Measurements from ENCODE around the gene TRAPPC14. TPM values are rescaled to one million over a fixed set of nuclear protein-coding genes. Genes with fewer than 3 reads are reported as not detected.
A peak's percentile ranks its signal among the peaks of the same experiment; 100 is the strongest.
"Not testable (repeated sequence)": the region's sequence is repeated elsewhere in the genome, so short reads cannot be mapped to it uniquely, and the experiment has no call there.

TRAPPC14 gene
- total and polyA plus RNA-seq, 2 donors from 2014 or later = 14.8 to 27.1 TPM

DNA sequence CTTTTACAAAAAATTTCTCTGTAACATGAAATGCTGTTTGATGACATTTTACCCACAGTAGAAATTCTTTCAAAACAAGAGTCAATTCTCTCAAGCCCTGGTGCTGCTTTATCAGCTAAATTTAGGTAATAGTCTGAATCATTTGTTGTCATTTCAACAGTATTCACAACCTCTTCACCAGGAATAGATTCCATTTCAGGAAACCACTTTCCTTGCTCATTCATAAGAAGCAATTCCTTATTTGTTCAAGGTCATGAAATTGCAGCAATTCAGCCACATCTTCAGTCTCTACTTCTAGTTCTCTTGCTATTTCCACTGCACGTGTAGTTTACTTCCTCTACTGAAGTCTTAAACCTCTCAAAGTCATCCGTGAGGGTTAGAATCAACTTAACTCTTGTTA is 33.3 kb upstream of the TRAPPC14 start:
- intact Hi-C loops (cut with DNase I) = no loop called here
- DNase-seq (no peak), FAIRE-seq (no peak)

DNA sequence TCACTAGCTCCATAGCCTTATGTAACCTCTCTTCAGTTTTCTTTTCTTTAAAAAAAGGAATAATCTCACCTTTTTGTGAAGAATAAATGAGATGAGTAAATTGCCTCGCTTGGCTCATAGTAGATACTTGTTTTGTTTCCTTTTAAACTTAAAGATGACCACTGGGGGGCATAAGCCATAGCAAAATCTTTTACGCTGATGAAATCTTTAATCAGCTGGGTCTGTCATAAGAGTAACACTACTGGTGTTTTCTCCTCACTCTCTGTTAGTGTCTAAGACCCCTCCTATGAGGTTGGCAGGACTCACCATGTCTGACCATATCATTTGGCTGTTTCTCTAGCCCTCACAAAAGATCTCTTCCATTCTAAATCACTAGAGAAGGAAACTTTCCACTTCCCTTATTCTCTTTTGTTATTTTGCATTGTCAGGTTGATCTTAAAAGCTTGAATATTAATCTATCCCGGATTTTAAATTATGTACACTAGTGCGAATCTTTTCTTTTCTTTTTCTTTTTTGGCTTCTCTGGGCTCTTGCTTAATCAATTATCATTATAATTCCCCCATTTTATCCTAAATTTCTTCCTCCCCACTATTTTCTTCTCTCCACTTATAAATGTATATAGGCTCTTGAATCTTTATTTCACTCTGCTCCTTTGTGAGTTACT is 31.7 kb upstream of the TRAPPC14 start:
- Histone ChIP-seq H3K9me3 (ENCODE audit: control insufficient read depth in 2 of 3, insufficient read depth in 1 of 3, low read length in 3 of 3) (no peaks in the 10 kb centered on the region), H3K4me1 (ENCODE audit: control insufficient read depth in 2 of 3, insufficient read depth in 2 of 3, low read depth in 1 of 3, low read length in 3 of 3) (no peaks in the 10 kb centered on the region), H3K9ac (ENCODE audit: low read length in 3 of 3) (no peak overlapping the region), H3K27ac (ENCODE audit: low read depth in 2 of 2, low read length in 2 of 2) (no peak overlapping the region), H3K36me3 (ENCODE audit: control insufficient read depth in 2 of 3, insufficient read depth in 3 of 3, low read length in 3 of 3) (no peaks in the 10 kb centered on the region), H3K4me3 (ENCODE audit: low read length in 3 of 3) (no peak overlapping the region), H3K27me3 (ENCODE audit: control insufficient read depth, insufficient read depth, low read length) (no peaks in the 10 kb centered on the region)
- intact Hi-C loops (cut with DNase I) = no loop called here
- no peak for FAIRE-seq
- peak in 1 of 5 donors; percentile 52 for DNase-seq
- TF ChIP-seq, protein P1, sequence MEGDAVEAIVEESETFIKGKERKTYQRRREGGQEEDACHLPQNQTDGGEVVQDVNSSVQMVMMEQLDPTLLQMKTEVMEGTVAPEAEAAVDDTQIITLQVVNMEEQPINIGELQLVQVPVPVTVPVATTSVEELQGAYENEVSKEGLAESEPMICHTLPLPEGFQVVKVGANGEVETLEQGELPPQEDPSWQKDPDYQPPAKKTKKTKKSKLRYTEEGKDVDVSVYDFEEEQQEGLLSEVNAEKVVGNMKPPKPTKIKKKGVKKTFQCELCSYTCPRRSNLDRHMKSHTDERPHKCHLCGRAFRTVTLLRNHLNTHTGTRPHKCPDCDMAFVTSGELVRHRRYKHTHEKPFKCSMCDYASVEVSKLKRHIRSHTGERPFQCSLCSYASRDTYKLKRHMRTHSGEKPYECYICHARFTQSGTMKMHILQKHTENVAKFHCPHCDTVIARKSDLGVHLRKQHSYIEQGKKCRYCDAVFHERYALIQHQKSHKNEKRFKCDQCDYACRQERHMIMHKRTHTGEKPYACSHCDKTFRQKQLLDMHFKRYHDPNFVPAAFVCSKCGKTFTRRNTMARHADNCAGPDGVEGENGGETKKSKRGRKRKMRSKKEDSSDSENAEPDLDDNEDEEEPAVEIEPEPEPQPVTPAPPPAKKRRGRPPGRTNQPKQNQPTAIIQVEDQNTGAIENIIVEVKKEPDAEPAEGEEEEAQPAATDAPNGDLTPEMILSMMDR (IDR thresholded peaks at IDR 0.05; ENCODE audit: borderline replicate concordance, extremely low read depth, insufficient read depth) = peak; percentile 18

More for the DNA sequence above, 33.3 kb upstream of the TRAPPC14 start:
- no peaks in the 10 kb centered on the region for H3K27me3 ChIP-seq (ENCODE audit: control insufficient read depth, insufficient read depth, low read length)
- H3K36me3 ChIP-seq (ENCODE audit: control insufficient read depth in 2 of 3, insufficient read depth in 3 of 3, low read length in 3 of 3) = no peaks in the 10 kb centered on the region
- no peaks in the 10 kb centered on the region for H3K9me3 ChIP-seq (ENCODE audit: control insufficient read depth in 2 of 3, insufficient read depth in 1 of 3, low read length in 3 of 3)
- no peak overlapping the region for H3K27ac ChIP-seq (ENCODE audit: low read depth in 2 of 2, low read length in 2 of 2)
- no peak overlapping the region for H3K4me3 ChIP-seq (ENCODE audit: low read length in 3 of 3)
- H3K9ac ChIP-seq (ENCODE audit: low read length in 3 of 3) = no peak overlapping the region
- no peaks in the 10 kb centered on the region for H3K4me1 ChIP-seq (ENCODE audit: control insufficient read depth in 2 of 3, insufficient read depth in 2 of 3, low read depth in 1 of 3, low read length in 3 of 3)
- TF ChIP-seq, protein P1 (IDR thresholded peaks at IDR 0.05; ENCODE audit: borderline replicate concordance, extremely low read depth, insufficient read depth) = no peak

DNA sequence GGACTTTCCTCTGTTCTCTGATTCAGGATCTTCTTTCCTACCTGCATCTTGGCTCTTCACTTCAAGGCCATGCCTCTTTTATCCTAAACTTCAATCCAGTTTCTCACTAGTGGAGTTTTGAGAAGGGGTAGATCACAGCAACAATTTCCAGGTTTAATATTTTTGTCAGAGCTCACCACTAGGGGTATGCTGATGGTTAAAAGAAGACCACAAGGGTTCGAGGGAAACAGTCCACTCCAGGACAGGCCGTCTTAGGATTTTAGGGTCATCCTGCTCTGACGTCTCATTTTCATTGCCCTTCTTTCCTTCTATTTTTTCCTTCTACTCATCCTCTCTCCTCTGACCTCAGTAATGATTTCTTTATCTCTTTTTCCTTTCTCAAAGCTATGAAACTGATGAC is 30.5 kb upstream of the TRAPPC14 start:
- no peaks in the 10 kb centered on the region for H3K9me3 ChIP-seq (ENCODE audit: control insufficient read depth in 2 of 3, insufficient read depth in 1 of 3, low read length in 3 of 3)
- H3K4me3 ChIP-seq (ENCODE audit: low read length in 3 of 3) = no peak overlapping the region
- TF ChIP-seq, protein P1 (IDR thresholded peaks at IDR 0.05; ENCODE audit: borderline replicate concordance, extremely low read depth, insufficient read depth) = no peak
- DNase-seq (no peak), FAIRE-seq (no peak)
- intact Hi-C loops (cut with DNase I) = no loop called here
- H3K27me3 ChIP-seq (ENCODE audit: control insufficient read depth, insufficient read depth, low read length) = no peaks in the 10 kb centered on the region
- H3K9ac ChIP-seq (ENCODE audit: low read length in 3 of 3) = no peak overlapping the region
- no peaks in the 10 kb centered on the region for H3K36me3 ChIP-seq (ENCODE audit: control insufficient read depth in 2 of 3, insufficient read depth in 3 of 3, low read length in 3 of 3)
- H3K4me1 ChIP-seq (ENCODE audit: control insufficient read depth in 2 of 3, insufficient read depth in 2 of 3, low read depth in 1 of 3, low read length in 3 of 3) = no peaks in the 10 kb centered on the region
- H3K27ac ChIP-seq (ENCODE audit: low read depth in 2 of 2, low read length in 2 of 2) = no peak overlapping the region

DNA sequence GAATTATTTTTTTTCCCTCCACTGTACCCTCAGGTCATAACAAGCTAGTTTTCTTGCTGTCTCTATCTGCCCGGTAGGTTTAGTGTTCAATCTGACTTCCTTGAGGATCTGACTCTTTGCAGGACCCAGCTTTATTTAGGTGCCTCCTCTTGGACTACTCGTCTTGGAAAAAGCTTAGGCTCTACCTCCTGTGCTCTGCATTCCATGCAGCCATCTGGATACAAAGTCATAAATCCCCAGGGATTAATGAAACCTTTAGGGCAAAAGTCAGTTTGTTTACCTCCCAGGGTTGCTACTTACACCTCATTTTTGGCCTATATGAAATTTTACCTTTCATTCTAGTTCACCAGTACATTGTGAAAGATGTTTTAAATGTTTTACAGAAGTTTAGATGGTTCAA is 27.2 kb upstream of the TRAPPC14 start:
- TF ChIP-seq, protein P1 (IDR thresholded peaks at IDR 0.05; ENCODE audit: borderline replicate concordance, extremely low read depth, insufficient read depth) = no peak
- Histone ChIP-seq H3K27me3 (ENCODE audit: control insufficient read depth, insufficient read depth, low read length) (no peaks in the 10 kb centered on the region), H3K4me3 (ENCODE audit: low read length in 3 of 3) (no peak overlapping the region), H3K9me3 (ENCODE audit: control insufficient read depth in 2 of 3, insufficient read depth in 1 of 3, low read length in 3 of 3) (no peaks in the 10 kb centered on the region), H3K4me1 (ENCODE audit: control insufficient read depth in 2 of 3, insufficient read depth in 2 of 3, low read depth in 1 of 3, low read length in 3 of 3) (no peaks in the 10 kb centered on the region), H3K36me3 (ENCODE audit: control insufficient read depth in 2 of 3, insufficient read depth in 3 of 3, low read length in 3 of 3) (no peaks in the 10 kb centered on the region), H3K9ac (ENCODE audit: low read length in 3 of 3) (no peak overlapping the region), H3K27ac (ENCODE audit: low read depth in 2 of 2, low read length in 2 of 2) (no peak overlapping the region)
- DNase-seq (no peak), FAIRE-seq (no peak)
- intact Hi-C loops (cut with DNase I) = no loop called here

DNA sequence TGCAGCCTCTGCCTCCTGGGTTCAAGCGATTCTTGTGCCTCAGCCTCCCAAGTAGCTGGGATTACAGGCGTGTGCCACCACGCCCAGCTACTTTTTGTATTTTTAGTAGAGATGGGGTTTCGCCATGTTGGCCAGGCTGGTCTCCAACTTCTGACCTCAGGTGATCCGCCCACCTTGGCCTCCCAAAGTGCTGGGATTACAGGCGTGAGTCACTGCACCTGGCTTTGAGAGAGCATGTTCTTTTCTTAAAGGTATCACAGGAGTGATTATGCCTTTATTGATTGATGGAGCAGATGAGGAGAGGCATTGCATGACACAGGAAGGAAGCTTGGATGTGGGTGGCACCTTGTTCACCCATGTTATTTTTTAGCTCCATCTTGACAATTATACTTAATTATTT is 24.6 kb upstream of the TRAPPC14 start:
- FAIRE-seq; H3K36me3 ChIP-seq (ENCODE audit: control insufficient read depth in 2 of 3, insufficient read depth in 3 of 3, low read length in 3 of 3); DNase-seq; intact Hi-C loops (cut with DNase I); H3K4me1 ChIP-seq (ENCODE audit: control insufficient read depth in 2 of 3, insufficient read depth in 2 of 3, low read depth in 1 of 3, low read length in 3 of 3); H3K9me3 ChIP-seq (ENCODE audit: control insufficient read depth in 2 of 3, insufficient read depth in 1 of 3, low read length in 3 of 3); H3K9ac ChIP-seq (ENCODE audit: low read length in 3 of 3); H3K27me3 ChIP-seq (ENCODE audit: control insufficient read depth, insufficient read depth, low read length); H3K4me3 ChIP-seq (ENCODE audit: low read length in 3 of 3); H3K27ac ChIP-seq (ENCODE audit: low read depth in 2 of 2, low read length in 2 of 2): not testable (repeated sequence)

Data from kidney (tissue), 14 donors.